Peyer's patch (tissue), 4 donors: Measurements from ENCODE around the gene CA10.

ENCODE experiments used
- POLR2A ChIP-seq, 2 donors: fragments of 450-650 bp; IDR thresholded peaks; one replicate each; pipeline ENCODE4 v1.5.1; 2017; ENCODE audit warnings: antibody characterized with exemption in 2 of 2, mild to moderate bottlenecking in 2 of 2, moderate library complexity in 2 of 2
- TF ChIP-seq, protein P1 (sequence below), 6 experiments: fragments of 450-650 bp in 4 of 6; fragments of 200-600 bp in 2 of 6; sonication (generic) in 1 of 6; IDR thresholded peaks; one replicate each; pipeline ENCODE4 v1.5.1; 2017 to 2019; ENCODE audit warnings: antibody characterized with exemption in 6 of 6, mild to moderate bottlenecking in 3 of 6, moderate library complexity in 1 of 6

- TF ChIP-seq, protein P1, sequence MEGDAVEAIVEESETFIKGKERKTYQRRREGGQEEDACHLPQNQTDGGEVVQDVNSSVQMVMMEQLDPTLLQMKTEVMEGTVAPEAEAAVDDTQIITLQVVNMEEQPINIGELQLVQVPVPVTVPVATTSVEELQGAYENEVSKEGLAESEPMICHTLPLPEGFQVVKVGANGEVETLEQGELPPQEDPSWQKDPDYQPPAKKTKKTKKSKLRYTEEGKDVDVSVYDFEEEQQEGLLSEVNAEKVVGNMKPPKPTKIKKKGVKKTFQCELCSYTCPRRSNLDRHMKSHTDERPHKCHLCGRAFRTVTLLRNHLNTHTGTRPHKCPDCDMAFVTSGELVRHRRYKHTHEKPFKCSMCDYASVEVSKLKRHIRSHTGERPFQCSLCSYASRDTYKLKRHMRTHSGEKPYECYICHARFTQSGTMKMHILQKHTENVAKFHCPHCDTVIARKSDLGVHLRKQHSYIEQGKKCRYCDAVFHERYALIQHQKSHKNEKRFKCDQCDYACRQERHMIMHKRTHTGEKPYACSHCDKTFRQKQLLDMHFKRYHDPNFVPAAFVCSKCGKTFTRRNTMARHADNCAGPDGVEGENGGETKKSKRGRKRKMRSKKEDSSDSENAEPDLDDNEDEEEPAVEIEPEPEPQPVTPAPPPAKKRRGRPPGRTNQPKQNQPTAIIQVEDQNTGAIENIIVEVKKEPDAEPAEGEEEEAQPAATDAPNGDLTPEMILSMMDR (IDR thresholded peaks at IDR 0.05): no peak
- TF ChIP-seq POLR2A (IDR thresholded peaks at IDR 0.05): no peak
These were observed 506.0 kb downstream of the CA10 start for GRCh38 chr17:51652529-51652928.
